Endothelial cell of umbilical vein (primary cell): ENCODE measurements around the gene ASB1. TPM values are rescaled to one million over a fixed set of nuclear protein-coding genes. Genes with fewer than 3 reads are reported as not detected.

ENCODE experiments used
- BruUV-seq: library from RNA; stranded (reverse); fragments of 400-500 nt; replicated peaks from 2 replicates; lab custom pipeline; 2021; lab: Mats Ljungman, UMichigan
- CTCF ChIA-PET: fragments of 300-600, 350-600 bp; sonication (Branson Sonifier 250); formaldehyde crosslinking; loops from one replicate; lab custom pipeline; 2021; ENCODE audit warnings: antibody characterized with exemption, inconsistent platforms; lab: Charles Lee
- POLR2A ChIA-PET: fragments of 300-600, 350-600 bp; sonication (Branson Sonifier 250); formaldehyde crosslinking; loops from one replicate; lab custom pipeline; 2021; ENCODE audit warnings: antibody characterized with exemption, inconsistent platforms; lab: Charles Lee
- DNase-seq: peaks from one replicate; pipeline ENCODE4 v3.0.0-alpha.2; 2011; ENCODE audit warnings: low read depth, low spot score
- FAIRE-seq: peaks from 2 replicates; lab custom pipeline; 2011; peaks lifted over from hg19 to GRCh38; lab: Jason Lieb, UNC
- H2AFZ ChIP-seq: 2 replicates; pipeline ENCODE4 v1.6.0; 2012; ENCODE audit warnings: low read depth, low read length, control low read depth, inconsistent platforms
- H3K27ac ChIP-seq: 2 replicates; pipeline ENCODE4 v1.5.1; 2011; ENCODE audit warnings: low read depth, mild to moderate bottlenecking, control low read depth, low read length, moderate library complexity; ENCODE audit not compliant: insufficient read depth
- H3K27me3 ChIP-seq, 2 experiments: 2 replicates each; pipeline versions ENCODE4 v1.6.0 to v1.6.1; 2011; ENCODE audit warnings: low read length in 2 of 2, mixed read lengths in 1 of 2; ENCODE audit not compliant: control insufficient read depth in 2 of 2, insufficient read depth in 2 of 2
- H3K36me3 ChIP-seq, 2 experiments: 2 replicates in 1 of 2; 3 replicates in 1 of 2; pipeline ENCODE4 v1.5.1; 2011; ENCODE audit warnings: low read length in 2 of 2, mild to moderate bottlenecking in 1 of 2, moderate library complexity in 1 of 2; ENCODE audit not compliant: control insufficient read depth in 2 of 2, insufficient read depth in 2 of 2; ENCODE audit errors: extremely low read depth in 1 of 2
- H3K4me1 ChIP-seq: 3 replicates; pipeline ENCODE4 v1.5.1; 2011; ENCODE audit warnings: mild to moderate bottlenecking, low read length; ENCODE audit not compliant: control insufficient read depth, insufficient read depth; ENCODE audit errors: extremely low read depth
- H3K4me2 ChIP-seq: 2 replicates; pipeline ENCODE4 v1.6.1; 2011; ENCODE audit warnings: low read length, control low read depth, mixed read lengths; ENCODE audit not compliant: insufficient read depth
- H3K4me3 ChIP-seq, 3 experiments: fragments of 200-600 bp in 1 of 3; sonication (generic), shearing (Covaris generic) in 1 of 3; replicated peaks in 1 of 3; 2 replicates each; pipeline ENCODE4 v1.5.1; 2011 to 2016; ENCODE audit warnings: control low read depth in 3 of 3, low read length in 3 of 3, mild to moderate bottlenecking in 2 of 3, inconsistent platforms in 1 of 3, low read depth in 1 of 3, moderate library complexity in 1 of 3; ENCODE audit not compliant: insufficient read depth in 1 of 3
- H3K79me2 ChIP-seq: 2 replicates; pipeline ENCODE4 v1.6.0; 2012; ENCODE audit warnings: low read length, inconsistent platforms; ENCODE audit not compliant: control insufficient read depth, insufficient read depth
- H3K9ac ChIP-seq: replicated peaks from 2 replicates; pipeline ENCODE3; 2011; ENCODE audit warnings: low read length, control low read depth; ENCODE audit not compliant: insufficient read depth; ENCODE audit errors: extremely low read depth
- H3K9me1 ChIP-seq: replicated peaks from 3 replicates; pipeline ENCODE4 v1.6.0; 2011; ENCODE audit warnings: mild to moderate bottlenecking, low read length; ENCODE audit not compliant: control insufficient read depth, insufficient read depth; ENCODE audit errors: extremely low read depth
- H3K9me3 ChIP-seq: replicated peaks from 2 replicates; pipeline ENCODE4 v1.5.1; 2012; ENCODE audit warnings: low read length, inconsistent platforms; ENCODE audit not compliant: control insufficient read depth, insufficient read depth
- H4K20me1 ChIP-seq: replicated peaks from 2 replicates; pipeline ENCODE3; 2011; ENCODE audit warnings: mild to moderate bottlenecking, low read length; ENCODE audit not compliant: control insufficient read depth, insufficient read depth; ENCODE audit errors: extremely low read depth
- CTCF ChIP-seq, 2 donors: IDR thresholded peaks; 1 replicate in 1 of 2; 2 replicates in 1 of 2; pipeline ENCODE4 v1.5.1; 2011; ENCODE audit warnings: low read length in 2 of 2, mild to moderate bottlenecking in 2 of 2, moderate library complexity in 2 of 2, control low read depth in 1 of 2, inconsistent platforms in 1 of 2, low read depth in 1 of 2; ENCODE audit not compliant: insufficient read depth in 1 of 2; ENCODE audit errors: extremely low read depth in 1 of 2
- EZH2 ChIP-seq: IDR thresholded peaks from 2 replicates; pipeline ENCODE4 v1.6.1; 2012; ENCODE audit warnings: borderline replicate concordance, low read depth, mild to moderate bottlenecking, moderate library complexity, low read length, inconsistent platforms; ENCODE audit not compliant: severe bottlenecking
- FOS ChIP-seq: IDR thresholded peaks from 2 replicates; pipeline ENCODE4 v1.6.1; 2011; ENCODE audit warnings: mild to moderate bottlenecking, low read length, moderate library complexity, borderline replicate concordance; ENCODE audit not compliant: insufficient read depth
- GATA2 ChIP-seq: IDR thresholded peaks from 2 replicates; pipeline ENCODE4 v1.7.0; 2011; ENCODE audit warnings: low read depth, mild to moderate bottlenecking, moderate library complexity, mixed read lengths, low read length; ENCODE audit not compliant: insufficient read length, insufficient read depth
- JUN ChIP-seq: IDR thresholded peaks from 2 replicates; pipeline ENCODE4 v1.6.1; 2011; ENCODE audit warnings: borderline replicate concordance, low read depth; ENCODE audit not compliant: insufficient read length, insufficient read depth
- MAX ChIP-seq: IDR thresholded peaks from 2 replicates; pipeline ENCODE4 v1.6.1; 2011; ENCODE audit not compliant: insufficient read depth, insufficient read length
- MYC ChIP-seq: IDR thresholded peaks from one replicate; pipeline ENCODE4 v1.6.1; 2011; ENCODE audit warnings: mild to moderate bottlenecking, low read depth, low read length
- POLR2A ChIP-seq: IDR thresholded peaks from 2 replicates; pipeline ENCODE4 v1.6.1; 2012; ENCODE audit warnings: low read depth, mild to moderate bottlenecking, control low read depth, low read length
- POLR2AphosphoS5 ChIP-seq: IDR thresholded peaks from 2 replicates; pipeline ENCODE4 v1.6.1; 2012; ENCODE audit warnings: low read depth, mild to moderate bottlenecking, control low read depth, low read length, moderate library complexity; ENCODE audit not compliant: insufficient read depth
- dilution Hi-C: fragments of 300-500 bp; cut with MboI; formaldehyde crosslinking; loops from one replicate; pipeline ENCODE4 v1.15.0; 2019; ENCODE audit warnings: low sequenced_read_pairs; ENCODE audit not compliant: extremely low pct_ligation_motif_present
- intact Hi-C: fragments of 100-400 bp; cut with micrococcal nuclease; formaldehyde crosslinking; loops from one replicate; pipeline ENCODE4 v1.10.0; 2022
- polyA plus RNA-seq, 4 experiments: library from polyadenylated mRNA; depleted of rRNA in 3 of 4; stranded (reverse) in 3 of 4; unstranded in 1 of 4; fragments of >200 nt; gene quantifications; 2 replicates each; pipeline versions ENCODE4 v1.2.1 to v1.2.3, GENCODE V29; 2011 to 2012; ENCODE audit warnings: missing spikeins in 1 of 4
- total RNA-seq: library from RNA; stranded (reverse); gene quantifications from 2 replicates; pipeline ENCODE4 v1.2.3, GENCODE V29; 2021

ASB1 gene
- total and polyA plus RNA-seq, 2 donors (not counting 3 experiments of a cell fraction or from before 2014, with no cell fraction given) = 12.3 to 16.2 TPM

GRCh38 chr2:238382381-238382781 is 44.3 kb upstream of the ASB1 start:
- Histone ChIP-seq H3K9me1 (no peaks in the 10 kb centered on the region), H3K27me3 (no peaks in the 10 kb centered on the region), H4K20me1 (no peaks in the 10 kb centered on the region), H3K9me3 (no peaks in the 10 kb centered on the region), H3K4me1 (peaks cover 30% of the 10 kb centered on the region), H3K27ac (no peak overlapping the region), H3K79me2 (no peaks in the 10 kb centered on the region), H3K4me2 (no peak overlapping the region), H3K36me3 (no peaks in the 10 kb centered on the region), H3K9ac (no peak overlapping the region), H3K4me3 (no peak overlapping the region), H2AFZ (no peak overlapping the region)
- no TSS peak for BruUV-seq
- intact Hi-C loops = no loop called here
- ChIA-PET POLR2A (no interaction called here), CTCF (no interaction called here)
- no peak for TF ChIP-seq GATA2
- no peak for TF ChIP-seq MAX
- no peak for TF ChIP-seq MYC
- no peak for TF ChIP-seq POLR2AphosphoS5
- TF ChIP-seq POLR2A = no peak
- no peak for TF ChIP-seq FOS
- TF ChIP-seq JUN = no peak
- no peak for TF ChIP-seq EZH2
- no peak for TF ChIP-seq CTCF (IDR thresholded peaks at IDR 0.05; ENCODE audit: extremely low read depth in 1 of 2, insufficient read depth in 1 of 2, low read depth in 1 of 2, low read length in 2 of 2)
- FAIRE-seq (no peak), DNase-seq (no peak)
- dilution Hi-C loops = no loop called here
